ENCODE results near the gene NELL1.

Gene NELL1

DNA sequence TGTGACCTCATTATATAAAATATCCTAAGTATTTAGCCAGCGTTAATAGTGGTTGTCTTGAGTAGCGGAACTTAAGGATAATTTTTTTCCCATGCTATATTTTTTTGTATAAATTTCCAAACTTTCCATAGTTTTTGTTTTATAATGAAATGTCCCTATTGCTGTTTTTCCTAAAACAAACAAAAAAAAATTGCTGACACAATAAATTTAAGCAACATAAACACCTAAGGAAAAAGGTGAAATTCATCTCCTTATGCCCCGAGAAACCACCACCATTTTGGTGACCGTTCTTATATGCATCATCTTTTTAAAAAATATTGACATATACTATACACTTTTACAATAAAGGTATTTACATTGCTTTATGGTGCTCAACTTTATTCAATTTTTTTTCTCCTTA is 814.7 kb downstream of the NELL1 start:
- DNase-seq (ENCODE audit: low read depth in 2 of 2): no peak

DNA sequence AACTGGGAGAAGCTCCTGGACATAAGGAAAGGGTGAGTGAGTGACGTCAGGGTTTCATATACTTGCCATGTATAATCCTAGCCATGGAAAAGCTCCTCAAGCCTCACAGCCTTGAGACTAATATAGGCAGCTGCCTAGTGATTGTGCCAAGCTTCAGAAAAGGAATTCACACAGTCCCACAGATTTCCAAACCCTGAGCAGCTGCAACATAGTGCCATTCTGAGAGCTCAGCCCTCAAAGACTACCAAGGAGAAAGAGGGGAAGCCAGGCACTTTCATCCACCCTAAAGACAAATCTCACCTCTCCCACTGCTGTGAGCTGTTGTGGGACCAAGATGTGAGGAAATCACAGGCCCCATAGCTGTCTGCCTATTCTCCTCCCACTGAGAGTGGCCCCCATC is 815.6 kb downstream of the NELL1 start:
- DNase-seq (ENCODE audit: low read depth in 2 of 2): no peak

DNA sequence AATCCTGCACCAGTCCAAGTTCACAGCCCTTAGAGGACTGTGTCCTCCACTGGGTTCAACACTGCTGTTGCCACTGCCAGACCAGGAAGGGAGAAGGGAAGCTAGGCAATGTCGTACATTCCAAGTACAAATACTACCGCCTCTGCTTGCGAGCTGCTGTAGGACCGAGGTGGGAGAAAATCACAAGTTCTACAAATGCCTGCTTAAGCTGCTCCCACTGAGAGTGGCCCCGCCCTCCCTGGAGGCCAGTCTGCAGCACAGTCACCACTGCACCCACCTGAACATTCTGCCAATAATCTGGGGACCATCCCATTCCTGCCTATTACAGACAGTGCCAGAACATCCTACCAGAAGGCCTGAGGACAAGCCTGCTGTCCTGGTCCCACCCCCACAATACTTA is 816.0 kb downstream of the NELL1 start:
- no peak for DNase-seq (ENCODE audit: low read depth in 2 of 2)

DNA sequence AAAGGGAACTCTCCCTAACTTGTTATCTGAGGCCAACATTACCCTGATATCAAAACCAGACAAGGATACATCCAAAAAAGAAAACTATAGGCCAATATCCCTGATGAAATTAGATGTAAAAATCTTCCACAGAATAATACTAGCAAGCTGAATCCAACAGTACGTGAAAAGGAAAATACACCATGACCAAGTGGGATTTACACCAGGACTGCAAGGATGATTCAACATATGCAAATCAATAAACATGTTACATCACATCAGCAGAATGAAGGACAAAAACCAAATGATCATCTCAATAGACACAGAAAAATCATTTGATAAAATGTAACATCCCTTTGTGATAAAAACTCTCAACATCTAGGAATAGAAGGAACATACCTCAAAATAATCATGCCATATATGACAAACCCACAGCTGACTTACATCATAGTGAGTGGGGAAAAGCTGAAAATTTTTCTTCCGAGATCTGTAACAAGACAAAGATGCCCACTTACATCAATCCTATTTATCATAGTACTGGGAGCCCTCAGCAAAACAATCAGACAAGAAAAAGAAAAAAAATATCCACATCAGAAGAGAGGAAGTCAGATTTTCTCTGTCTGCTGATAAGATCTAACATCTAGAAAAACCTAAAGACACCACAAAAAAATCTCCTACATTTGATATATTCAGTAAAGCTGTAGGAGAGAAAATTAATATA is 820.2 kb downstream of the NELL1 start:
- DNase-seq (ENCODE audit: low read depth in 2 of 2): no peak

DNA sequence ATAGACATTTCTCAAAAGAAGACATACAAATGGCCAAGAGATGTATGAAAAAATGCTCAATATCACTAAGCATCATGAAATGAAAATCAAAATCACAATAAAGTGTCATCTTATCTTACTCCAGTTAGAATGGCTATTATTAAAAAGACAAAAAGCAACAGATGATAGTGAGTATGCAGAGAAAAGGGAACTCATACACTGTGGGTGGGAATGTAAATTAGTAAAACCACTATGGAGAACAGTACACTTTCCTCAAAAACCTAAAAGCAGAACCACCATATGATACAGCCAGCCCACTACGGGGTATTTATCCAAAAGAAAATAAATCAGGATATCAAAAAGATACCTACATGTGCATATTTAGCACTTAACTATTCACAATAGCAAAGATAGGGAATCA is 823.5 kb downstream of the NELL1 start:
- DNase-seq (ENCODE audit: low read depth in 2 of 2): no peak

DNA sequence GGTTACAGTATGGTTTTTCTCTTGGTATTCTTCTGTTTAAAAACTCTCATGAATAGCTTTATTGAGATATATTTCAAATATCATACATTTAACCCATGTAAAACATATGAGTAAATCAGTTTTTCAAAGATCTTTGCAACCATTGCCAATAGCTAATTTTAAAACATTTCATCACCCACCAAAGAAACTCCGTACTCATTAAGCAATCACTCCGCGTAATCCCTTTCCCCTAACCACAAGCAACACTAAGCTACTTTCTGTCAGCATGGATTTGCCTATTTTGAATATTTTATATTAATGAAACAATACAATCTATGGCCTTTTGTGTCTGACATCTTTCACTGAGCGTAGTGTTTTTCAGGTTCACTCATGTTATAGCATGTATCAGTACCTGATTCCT is 825.6 kb downstream of the NELL1 start:
- DNase-seq (ENCODE audit: low read depth in 2 of 2): no peak

DNA sequence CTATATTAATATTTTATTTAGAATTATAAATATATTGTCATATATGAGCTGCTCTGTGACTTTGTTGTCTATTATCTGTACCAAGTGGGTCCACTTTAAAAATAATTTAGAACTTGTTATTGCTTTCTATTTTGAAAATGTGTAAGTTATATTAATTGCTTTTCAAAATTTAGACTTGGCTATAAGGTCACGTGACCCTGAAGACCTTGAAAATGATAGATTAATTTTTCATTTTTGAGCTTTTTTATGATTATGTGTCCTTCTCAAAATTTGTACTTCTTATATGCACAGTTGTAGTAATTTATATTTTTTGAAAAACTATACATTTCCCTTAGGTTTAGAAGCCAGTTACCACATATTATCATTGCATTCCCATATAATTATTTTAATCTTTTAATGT is 826.5 kb downstream of the NELL1 start:
- no peak for DNase-seq (ENCODE audit: low read depth in 2 of 2)

DNA sequence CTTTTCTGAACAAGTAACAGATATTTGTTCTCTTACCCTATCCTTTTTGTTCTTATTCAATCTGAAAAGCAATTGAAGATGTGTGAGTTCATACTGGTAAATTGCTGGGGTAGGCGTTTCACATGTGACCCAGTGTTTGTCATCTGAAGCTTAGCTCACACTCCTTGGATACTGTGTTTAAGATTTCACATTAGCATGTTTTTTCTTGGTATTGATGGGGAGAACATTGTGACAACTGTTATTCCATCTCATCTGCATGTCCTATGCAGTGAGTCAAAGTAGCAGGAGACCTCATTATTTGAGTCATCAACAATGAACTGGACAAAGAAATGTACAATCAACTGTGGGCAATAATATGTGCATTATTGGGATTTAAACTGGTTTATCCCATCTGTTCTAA is 831.9 kb downstream of the NELL1 start:
- no peak for DNase-seq (ENCODE audit: low read depth in 2 of 2)

DNA sequence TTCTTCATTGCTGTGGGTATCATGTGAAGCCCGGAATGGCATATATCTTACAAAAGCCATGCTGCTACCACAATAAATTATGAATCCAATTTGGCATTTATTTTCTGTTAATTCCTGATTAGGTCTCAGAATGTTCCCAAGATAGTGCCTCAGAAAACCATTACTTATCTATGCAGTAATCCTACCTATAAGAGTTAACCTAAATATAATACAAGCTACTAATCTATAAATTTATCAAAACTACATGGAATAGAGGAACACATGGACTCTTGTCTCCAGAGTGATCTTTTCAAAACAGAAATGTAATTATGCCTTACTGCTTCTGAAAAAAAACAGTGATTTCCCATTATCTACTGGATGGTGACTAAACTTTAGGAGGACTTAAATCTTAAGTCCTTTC is 835.7 kb downstream of the NELL1 start:
- DNase-seq (ENCODE audit: low read depth in 2 of 2): no peak

DNA sequence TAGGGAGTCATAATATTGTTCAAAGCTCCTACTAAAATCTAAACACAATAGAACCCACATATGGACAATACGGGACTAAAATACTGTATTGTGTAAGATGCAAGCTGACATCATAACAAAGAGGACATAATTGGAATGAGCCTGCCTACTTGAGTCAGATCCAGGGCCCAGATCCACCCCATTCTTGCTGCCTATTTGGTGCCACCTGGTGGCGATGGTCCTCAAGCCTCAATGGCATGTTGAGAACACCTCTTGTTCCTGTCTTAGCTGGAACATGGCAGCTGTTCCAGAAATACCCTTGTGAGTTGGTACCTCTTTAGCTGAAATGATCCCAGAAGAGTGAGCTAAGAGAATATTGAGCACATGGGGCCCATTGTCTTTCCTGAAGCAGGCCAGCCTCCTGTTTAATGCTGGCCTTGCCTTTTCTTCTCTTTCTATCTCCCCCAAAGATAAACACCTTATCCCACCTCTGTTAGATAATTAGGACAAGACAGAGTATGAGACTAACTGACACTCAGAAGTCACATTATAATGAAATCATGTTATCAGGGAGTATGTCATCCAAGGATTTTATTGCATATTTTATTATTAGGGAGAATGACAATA is 842.6 kb downstream of the NELL1 start:
- no peak for DNase-seq (ENCODE audit: low read depth in 2 of 2)

DNA sequence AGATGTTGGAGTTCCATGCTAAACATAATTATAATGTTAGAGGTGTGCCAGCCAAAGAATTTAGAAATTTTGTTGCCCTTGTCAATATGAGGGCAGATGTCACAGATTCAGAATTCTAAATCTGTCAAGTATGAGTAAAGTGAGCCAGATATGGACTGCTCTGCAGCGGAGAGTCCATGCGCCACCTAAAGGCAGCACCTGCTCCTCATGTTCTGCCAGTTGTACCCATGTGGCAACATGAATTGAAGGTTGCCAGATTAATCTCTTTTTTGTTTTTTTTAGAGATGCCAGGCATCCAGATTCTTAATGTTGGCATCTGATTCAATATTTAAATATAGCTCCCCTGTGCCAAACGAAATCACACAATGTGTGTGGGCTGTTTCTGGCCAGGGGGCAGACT is 844.9 kb downstream of the NELL1 start:
- no peak for DNase-seq (ENCODE audit: low read depth in 2 of 2)

DNA sequence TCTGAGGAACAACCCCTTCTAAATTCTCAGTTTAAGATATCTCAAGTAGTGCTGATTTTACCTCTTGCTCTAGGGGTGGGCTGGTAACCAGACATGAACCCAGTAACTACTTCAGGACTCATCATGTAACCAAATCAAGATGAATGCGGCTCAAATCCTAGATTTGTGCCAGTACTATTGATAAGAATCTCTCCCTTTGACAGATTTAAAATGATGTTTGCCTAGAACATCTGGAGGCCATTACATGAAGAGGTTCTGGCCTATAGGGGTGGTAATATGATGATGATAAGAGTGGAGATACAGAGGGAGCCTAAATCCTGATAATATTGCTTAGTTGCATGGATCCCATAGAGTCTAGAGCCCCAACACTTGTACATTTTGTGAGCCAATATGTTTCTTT is 850.9 kb downstream of the NELL1 start:
- DNase-seq (ENCODE audit: low read depth in 2 of 2): no peak

DNA sequence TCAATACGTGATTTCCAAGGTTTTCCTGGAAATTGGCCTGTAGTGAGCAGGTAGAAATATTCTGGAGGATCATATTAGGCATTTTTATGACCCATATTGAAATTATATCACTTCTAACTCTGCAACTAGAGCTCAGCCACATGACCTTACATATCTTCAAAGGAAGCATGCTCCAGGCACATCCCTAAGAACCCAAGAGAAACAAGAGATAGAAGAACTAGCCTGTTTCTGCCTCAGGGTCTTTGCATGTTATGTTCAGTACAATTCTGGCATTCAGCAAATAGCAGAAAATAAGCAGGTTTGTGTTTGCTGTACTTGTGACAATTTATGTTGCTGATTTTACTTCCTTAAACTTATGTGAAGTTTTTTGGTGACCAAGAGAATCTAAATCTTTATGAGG is 859.8 kb downstream of the NELL1 start:
- no peak for DNase-seq (ENCODE audit: low read depth in 2 of 2)

DNA sequence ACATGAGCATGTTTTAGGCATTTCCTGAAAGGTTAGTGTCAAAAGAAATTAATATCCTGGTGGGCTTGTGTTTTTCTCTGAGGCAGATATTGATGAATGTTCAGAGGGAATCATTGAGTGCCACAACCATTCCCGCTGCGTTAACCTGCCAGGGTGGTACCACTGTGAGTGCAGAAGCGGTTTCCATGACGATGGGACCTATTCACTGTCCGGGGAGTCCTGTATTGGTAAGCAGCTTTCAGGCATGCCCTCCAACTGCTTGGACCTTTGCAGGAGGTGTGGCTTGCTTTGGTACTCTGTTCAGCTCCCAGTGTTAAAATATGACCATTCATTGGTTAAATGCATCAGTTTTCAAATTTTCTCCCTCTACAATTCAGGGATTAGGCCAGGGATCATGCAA is 864.9 kb downstream of the NELL1 start:
- no peak for DNase-seq (ENCODE audit: low read depth in 2 of 2)

DNA sequence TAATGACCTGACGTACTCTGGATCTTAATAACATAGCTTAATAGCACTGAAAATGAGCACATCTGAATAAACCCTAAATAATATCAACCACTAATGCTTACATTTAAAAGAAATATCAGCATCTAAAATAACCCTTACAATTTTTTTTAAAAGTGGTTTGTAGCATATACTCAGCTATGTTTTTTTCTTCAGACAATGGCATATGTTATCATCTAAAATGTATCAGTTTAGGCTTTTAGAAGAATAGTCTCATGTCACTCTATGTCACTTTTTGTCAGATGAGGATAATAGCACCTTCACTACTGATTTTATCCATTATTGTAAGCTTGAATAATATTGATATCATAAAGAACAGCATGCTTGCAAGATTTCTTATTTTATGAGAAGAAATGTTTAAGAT is 868.6 kb downstream of the NELL1 start:
- DNase-seq (ENCODE audit: low read depth in 2 of 2): no peak

DNA sequence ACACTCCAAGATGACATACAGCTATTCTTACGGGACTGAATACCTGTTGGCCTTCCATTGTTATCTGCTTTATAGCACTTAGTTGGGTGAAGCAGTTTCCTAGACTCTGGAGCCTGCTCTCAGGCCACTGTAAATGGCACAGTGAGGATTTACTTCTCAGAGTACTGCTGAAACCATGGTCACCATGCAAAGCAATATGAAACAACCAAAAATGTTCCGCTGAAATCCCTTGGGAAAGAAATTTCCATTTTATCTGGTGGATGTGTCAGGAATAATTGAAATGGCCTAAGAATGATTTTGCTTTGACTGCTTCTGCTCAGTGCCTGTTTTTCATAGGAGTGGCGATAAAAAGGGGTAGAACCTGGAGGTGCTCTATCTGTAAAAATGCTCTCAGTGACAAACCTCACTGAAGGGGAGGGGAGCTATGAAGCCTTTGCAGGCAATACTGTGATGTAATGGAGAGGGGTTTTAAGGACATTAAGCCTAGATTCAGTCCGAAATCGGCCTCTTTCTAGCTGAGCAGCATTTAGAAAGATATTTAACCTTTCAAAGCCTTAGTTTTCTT is 871.9 kb downstream of the NELL1 start:
- DNase-seq (ENCODE audit: low read depth in 2 of 2): no peak

DNA sequence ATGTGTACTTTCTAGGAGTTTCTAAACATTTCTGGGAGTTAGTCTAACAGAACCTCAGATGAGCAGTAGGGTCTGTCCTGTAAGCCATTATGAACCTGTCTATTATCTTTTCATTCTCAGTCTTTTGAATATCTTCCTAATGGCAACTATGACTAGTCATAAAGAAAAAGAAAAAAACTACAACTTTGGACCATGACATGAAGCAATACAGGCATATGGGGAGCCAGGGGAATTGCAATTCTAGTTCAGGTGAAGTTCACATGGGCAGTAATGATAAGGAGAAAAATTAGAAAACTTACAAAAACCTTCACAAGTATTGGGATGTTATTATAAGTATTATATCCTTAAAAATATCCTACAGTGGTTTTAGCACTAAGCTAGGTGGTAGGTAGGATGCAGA is 874.5 kb downstream of the NELL1 start:
- DNase-seq (ENCODE audit: low read depth in 2 of 2): no peak

DNA sequence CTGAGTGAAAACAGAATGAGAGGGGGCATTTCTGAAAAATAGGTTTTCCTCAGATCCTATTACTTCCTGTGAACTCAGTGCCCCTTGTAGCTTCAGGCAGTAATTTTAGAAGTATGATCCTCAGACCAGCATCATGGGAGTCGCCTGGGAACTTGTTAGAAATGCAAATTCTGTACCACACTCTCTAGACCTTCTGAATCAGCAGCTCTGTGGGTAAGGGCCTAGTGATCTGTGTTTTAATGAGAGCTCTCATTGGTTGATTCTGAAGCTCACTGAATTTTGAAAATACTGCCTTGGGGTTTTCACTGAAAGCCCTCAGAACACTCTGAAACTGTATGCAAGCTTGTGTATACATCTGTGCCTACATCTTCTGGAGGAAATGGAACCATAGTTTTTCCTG is 876.3 kb downstream of the NELL1 start:
- DNase-seq (ENCODE audit: low read depth in 2 of 2): no peak

DNA sequence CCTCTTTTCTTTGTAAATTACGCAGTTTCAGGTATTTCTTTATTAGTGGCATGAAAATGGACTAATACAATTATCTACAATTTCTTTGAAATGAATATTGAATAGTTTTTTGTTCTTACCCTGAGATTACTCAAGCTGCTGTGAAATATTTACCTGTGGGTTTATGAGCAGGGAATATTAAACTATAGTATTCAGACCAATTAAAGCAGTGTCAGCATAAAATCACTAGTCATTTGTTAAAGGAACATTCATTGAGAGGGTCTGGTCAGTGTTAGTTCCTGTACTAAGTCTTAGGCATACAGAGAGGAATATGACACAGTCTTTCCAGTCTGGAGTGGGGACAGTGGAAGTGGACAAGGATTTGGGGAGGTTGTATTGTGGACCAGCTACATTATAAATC is 877.3 kb downstream of the NELL1 start:
- DNase-seq (ENCODE audit: low read depth in 2 of 2): no peak

DNA sequence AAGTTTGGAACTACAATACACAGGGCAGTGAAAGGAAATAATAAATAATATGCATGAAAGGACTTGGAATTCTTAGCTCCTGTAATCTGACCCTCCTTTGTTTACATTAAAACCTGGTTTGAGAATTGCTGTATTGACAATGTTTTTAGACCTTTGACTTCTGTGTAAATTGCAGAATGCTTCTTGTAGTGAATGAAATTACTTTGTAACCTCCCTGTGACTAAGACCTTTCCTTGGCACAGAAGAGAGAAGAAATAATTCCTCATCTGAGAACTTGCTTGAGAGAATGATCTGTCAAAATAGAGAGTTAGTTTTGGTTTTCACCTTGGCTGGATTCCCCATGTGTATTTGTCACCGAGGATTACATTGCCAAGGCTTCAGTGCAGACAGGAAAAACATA is 883.5 kb downstream of the NELL1 start:
- DNase-seq (ENCODE audit: low read depth in 2 of 2): no peak

DNA sequence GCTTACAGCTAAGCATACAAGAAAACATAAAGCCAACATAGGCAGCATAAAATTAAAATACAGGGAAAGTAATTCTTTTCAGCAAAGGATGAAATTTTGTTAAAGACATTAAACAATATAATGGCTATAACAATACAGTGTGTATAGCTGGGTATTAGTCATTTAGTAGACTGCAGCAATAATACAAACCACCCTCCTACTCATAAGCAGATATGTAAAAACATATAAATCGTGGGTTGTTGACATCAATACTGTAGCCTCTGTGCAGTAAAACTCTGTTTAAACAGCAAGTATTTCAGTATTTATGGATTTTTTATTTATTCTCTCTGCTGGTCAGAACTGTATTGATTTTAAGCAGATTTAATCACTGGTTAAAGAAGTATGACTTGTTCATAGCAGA is 884.4 kb downstream of the NELL1 start:
- DNase-seq (ENCODE audit: low read depth in 2 of 2): no peak

DNA sequence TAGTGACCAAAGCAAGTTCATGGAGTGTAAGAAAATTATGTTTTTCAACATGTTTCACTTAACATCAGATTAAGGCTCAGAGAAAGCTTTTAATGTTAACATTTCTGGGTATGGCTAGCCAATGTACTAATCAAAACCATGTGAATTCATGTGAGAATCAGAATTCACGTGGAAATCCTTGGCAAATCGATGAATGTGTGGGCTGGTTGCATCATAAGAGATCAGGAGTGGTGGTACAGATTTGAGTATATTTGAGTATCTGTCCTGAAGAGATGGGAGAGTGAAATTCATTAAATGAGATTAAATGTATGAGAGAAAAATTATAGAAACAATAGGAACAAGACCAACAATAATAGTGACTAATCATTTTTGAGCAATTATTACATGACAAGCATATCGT is 884.9 kb downstream of the NELL1 start:
- DNase-seq (ENCODE audit: low read depth in 2 of 2): no peak

DNA sequence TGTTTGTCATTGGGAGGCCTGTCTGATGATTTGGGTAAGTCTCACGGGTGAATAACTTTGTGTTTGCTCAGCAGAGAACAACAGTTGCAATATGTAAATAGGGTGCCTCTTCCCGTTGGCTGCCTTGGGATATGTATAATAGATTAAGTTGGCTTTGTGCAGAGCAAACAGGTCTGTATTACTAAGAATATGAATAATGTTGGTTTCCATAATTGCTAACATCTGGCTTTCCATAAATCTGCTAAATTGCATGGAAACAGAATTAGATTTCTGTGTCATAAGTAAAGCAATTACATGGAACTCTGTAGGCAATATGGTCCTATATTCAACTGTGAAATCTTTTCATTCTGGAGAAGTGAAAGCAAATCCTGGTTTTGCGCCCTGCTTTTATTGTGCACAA is 887.5 kb downstream of the NELL1 start:
- no peak for DNase-seq (ENCODE audit: low read depth in 2 of 2)

DNA sequence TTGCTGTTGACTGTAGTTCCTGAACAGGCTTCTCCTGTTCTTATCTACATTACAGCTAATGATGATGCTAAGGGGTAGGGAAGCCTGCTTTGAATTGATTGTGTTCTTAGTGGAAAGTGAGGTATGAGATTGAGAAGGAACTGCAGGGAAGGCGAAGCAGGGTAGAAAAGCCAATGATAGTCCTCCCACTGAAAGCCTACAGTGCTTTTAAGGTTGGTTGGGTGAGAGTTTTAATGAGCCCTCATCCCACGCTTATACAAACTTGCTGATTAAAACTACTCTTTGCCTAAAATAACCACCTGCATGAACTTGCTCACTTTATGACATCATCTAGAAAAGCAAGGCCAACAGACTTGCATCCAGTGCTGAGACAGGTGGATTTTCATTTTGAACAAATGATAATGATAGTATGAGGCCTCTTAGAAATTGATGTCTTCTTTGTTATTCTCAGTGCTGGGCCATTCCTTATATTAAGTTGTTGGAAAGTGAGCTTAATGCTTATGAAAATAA is 891.1 kb downstream of the NELL1 start:
- DNase-seq (ENCODE audit: low read depth in 2 of 2): no peak

All from stimulated activated CD8-positive, alpha-beta memory T cell treated with anti-CD3 and anti-CD28 coated beads, Interleukin-15, amount 100 ng/mL, for 4 hours (primary cell).